SK-N-SH (cell line): ENCODE measurements around the gene ESF1. TPM values are rescaled to one million over a fixed set of nuclear protein-coding genes. Genes with fewer than 3 reads are reported as not detected.

Experiments used
- CTCF ChIA-PET: fragments of 300-600, 350-600 bp; formaldehyde crosslinking; extraction: SDS; loops from one replicate; lab custom pipeline; 2021; lab: Yijun Ruan, JAX
- POLR2A ChIA-PET: fragments of 350-600 bp; sonication (Branson Sonifier 250); formaldehyde crosslinking; extraction: SDS; loops from one replicate; lab custom pipeline; 2020; ENCODE audit warnings: antibody characterized with exemption, inconsistent platforms; lab: Yijun Ruan, JAX
- DNase-seq: peaks from one replicate; pipeline ENCODE4 v3.0.0; 2012
- H2AFZ ChIP-seq: fragments of 200-600 bp; sonication (generic); 2 replicates; pipeline ENCODE4 v1.8.1; 2016; ENCODE audit warnings: antibody characterized with exemption, mild to moderate bottlenecking, low read depth
- H3F3A ChIP-seq: fragments of 200-600 bp; sonication (generic); replicated peaks from 2 replicates; pipeline ENCODE3; 2016; ENCODE audit warnings: antibody characterized with exemption, mild to moderate bottlenecking; ENCODE audit not compliant: insufficient read depth
- H3K27ac ChIP-seq, 2 experiments: fragments of 200-500 bp in 1 of 2; fragments of 200-600 bp in 1 of 2; sonication (Bioruptor generic) in 1 of 2; sonication (generic), shearing (Covaris generic) in 1 of 2; 2 replicates each; pipeline versions ENCODE4 v1.5.1 to v1.6.1; 2014 to 2016; ENCODE audit warnings: low read depth in 2 of 2, inconsistent platforms in 1 of 2, low read length in 1 of 2, mild to moderate bottlenecking in 1 of 2, mixed read lengths in 1 of 2
- H3K27me3 ChIP-seq: fragments of 200-600 bp; sonication (generic), shearing (Covaris generic); 2 replicates; pipeline ENCODE4 v1.6.1; 2016; ENCODE audit warnings: mixed run types; ENCODE audit not compliant: insufficient read depth
- H3K36me3 ChIP-seq, 2 experiments: fragments of 200-500 bp in 1 of 2; fragments of 200-600 bp in 1 of 2; sonication (Bioruptor generic) in 1 of 2; sonication (generic) in 1 of 2; replicated peaks in 1 of 2; 2 replicates each; pipeline versions ENCODE3 to v1.5.1; 2014 to 2016; ENCODE audit warnings: low read length in 1 of 2, mild to moderate bottlenecking in 1 of 2; ENCODE audit not compliant: insufficient read depth in 2 of 2, control insufficient read depth in 1 of 2
- H3K4me1 ChIP-seq, 2 experiments: fragments of 200-500 bp in 1 of 2; fragments of 200-600 bp in 1 of 2; sonication (Bioruptor generic) in 1 of 2; sonication (generic), shearing (Covaris generic) in 1 of 2; 2 replicates each; pipeline versions ENCODE4 v1.5.1 to v1.6.1; 2014 to 2016; ENCODE audit warnings: low read depth in 1 of 2, low read length in 1 of 2, mixed run types in 1 of 2; ENCODE audit not compliant: insufficient read depth in 2 of 2, control insufficient read depth in 1 of 2
- H3K4me2 ChIP-seq: fragments of 200-600 bp; sonication (generic), shearing (Covaris generic); 2 replicates; pipeline ENCODE4 v1.6.1; 2017; ENCODE audit warnings: mixed run types
- H3K4me3 ChIP-seq, 2 experiments: fragments of 200-500 bp in 1 of 2; fragments of 200-600 bp in 1 of 2; sonication (Bioruptor generic) in 1 of 2; sonication (generic), shearing (Covaris generic) in 1 of 2; 2 replicates each; pipeline versions ENCODE4 v1.5.1 to v1.8.1; 2014 to 2016; ENCODE audit warnings: low read depth in 2 of 2, inconsistent platforms in 1 of 2, low read length in 1 of 2, mild to moderate bottlenecking in 1 of 2, mixed read lengths in 1 of 2, moderate library complexity in 1 of 2
- H3K79me2 ChIP-seq: fragments of 200-600 bp; sonication (generic); 2 replicates; pipeline ENCODE4 v1.8.1; 2017; ENCODE audit warnings: mild to moderate bottlenecking; ENCODE audit not compliant: insufficient read depth
- H3K9ac ChIP-seq: fragments of 200-600 bp; sonication (generic); 2 replicates; pipeline ENCODE4 v1.6.1; 2017; ENCODE audit warnings: mixed run types
- H3K9me2 ChIP-seq: fragments of 200-600 bp; sonication (generic); 2 replicates; pipeline ENCODE4 v1.6.1; 2017; ENCODE audit warnings: mixed run types
- H3K9me3 ChIP-seq: fragments of 200-600 bp; sonication (generic); 2 replicates; pipeline ENCODE4 v1.6.1; 2017; ENCODE audit warnings: mixed run types, mild to moderate bottlenecking, moderate library complexity
- H4K20me1 ChIP-seq: fragments of 200-600 bp; sonication (generic); 2 replicates; pipeline ENCODE4 v1.6.1; 2017; ENCODE audit warnings: mild to moderate bottlenecking, mixed run types; ENCODE audit not compliant: insufficient read depth
- CHD2 ChIP-seq: fragments of 150-350 bp; IDR thresholded peaks from 2 replicates; pipeline ENCODE4 v1.6.1; 2018; ENCODE audit warnings: low read length; ENCODE audit not compliant: partially characterized antibody
- ELF1 ChIP-seq: IDR thresholded peaks from 2 replicates; pipeline ENCODE4 v1.4.0; 2012
- FOSL2 ChIP-seq: IDR thresholded peaks from 2 replicates; pipeline ENCODE4 v1.4.0; 2012; ENCODE audit warnings: low read depth, mild to moderate bottlenecking, moderate library complexity, borderline replicate concordance
- GABPA ChIP-seq: IDR thresholded peaks from 2 replicates; pipeline ENCODE4 v1.4.0; 2012; ENCODE audit warnings: low read depth, mild to moderate bottlenecking
- GATA2 ChIP-seq: sonication (generic); formaldehyde crosslinking; IDR thresholded peaks from 2 replicates; pipeline ENCODE4 v1.5.0; 2020; ENCODE audit warnings: mild to moderate bottlenecking, missing genetic modification reagents
- IRF3 ChIP-seq: fragments of 150-350 bp; IDR thresholded peaks from 2 replicates; pipeline ENCODE4 v1.6.1; 2016; ENCODE audit warnings: mild to moderate bottlenecking, low read depth, low read length
- JUND ChIP-seq: IDR thresholded peaks from 2 replicates; pipeline ENCODE4 v1.4.0; 2012
- NRF1 ChIP-seq: IDR thresholded peaks from 2 replicates; pipeline ENCODE4 v1.6.1; 2012; ENCODE audit warnings: low read depth, mild to moderate bottlenecking, low read length
- REST ChIP-seq: IDR thresholded peaks from 2 replicates; pipeline ENCODE4 v1.6.1; 2012; ENCODE audit warnings: mild to moderate bottlenecking, low read depth, low read length, moderate library complexity
- SIN3A ChIP-seq: IDR thresholded peaks from 2 replicates; pipeline ENCODE4 v1.6.1; 2012; ENCODE audit warnings: low read depth, mild to moderate bottlenecking, low read length, moderate library complexity, borderline replicate concordance
- TCF12 ChIP-seq: IDR thresholded peaks from 2 replicates; pipeline ENCODE4 v1.4.0; 2012
- USF2 ChIP-seq: fragments of 150-350 bp; IDR thresholded peaks from 2 replicates; pipeline ENCODE4 v1.6.1; 2017; ENCODE audit warnings: antibody characterized with exemption, low read length, low read depth, borderline replicate concordance
- WGBS: methylation state at CpG from one replicate; pipeline ENCODE4 v1.1.6; 2017; ENCODE audit warnings: low lambda C conversion rate; 5-methylcytosine and 5-hydroxymethylcytosine counted together
- polyA plus RNA-seq, 3 experiments: library from polyadenylated mRNA; depleted of rRNA; stranded (reverse); fragments of >200 nt; gene quantifications; 2 replicates each; pipeline ENCODE4 v1.2.3, GENCODE V29; 2012
- TF ChIP-seq, protein P1 (sequence below): IDR thresholded peaks from 2 replicates; pipeline ENCODE4; 2012
- TF ChIP-seq, protein P2 (sequence below): IDR thresholded peaks from 2 replicates; pipeline ENCODE4 v1.4.0; 2012; ENCODE audit warnings: low read depth

The ESF1 gene
- polyA plus RNA-seq, 1 of the 3 experiments (the other 2 are of a cell fraction) = 1.4 TPM

- WGBS = 60% methylated on average over 11 of the region's 11 CpGs
- TF ChIP-seq, protein P1, sequence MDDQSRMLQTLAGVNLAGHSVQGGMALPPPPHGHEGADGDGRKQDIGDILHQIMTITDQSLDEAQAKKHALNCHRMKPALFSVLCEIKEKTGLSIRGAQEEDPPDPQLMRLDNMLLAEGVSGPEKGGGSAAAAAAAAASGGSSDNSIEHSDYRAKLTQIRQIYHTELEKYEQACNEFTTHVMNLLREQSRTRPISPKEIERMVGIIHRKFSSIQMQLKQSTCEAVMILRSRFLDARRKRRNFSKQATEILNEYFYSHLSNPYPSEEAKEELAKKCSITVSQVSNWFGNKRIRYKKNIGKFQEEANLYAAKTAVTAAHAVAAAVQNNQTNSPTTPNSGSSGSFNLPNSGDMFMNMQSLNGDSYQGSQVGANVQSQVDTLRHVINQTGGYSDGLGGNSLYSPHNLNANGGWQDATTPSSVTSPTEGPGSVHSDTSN = no peak
- no peak for TF ChIP-seq ELF1
- TF ChIP-seq JUND = no peak
- no peak for TF ChIP-seq SIN3A
- TF ChIP-seq NRF1 = no peak
- no peak for TF ChIP-seq GATA2 (CRISPR knock-in tag)
- TF ChIP-seq USF2 = no peak
- TF ChIP-seq TCF12 = no peak
- no peak for TF ChIP-seq CHD2
- TF ChIP-seq, protein P2, sequence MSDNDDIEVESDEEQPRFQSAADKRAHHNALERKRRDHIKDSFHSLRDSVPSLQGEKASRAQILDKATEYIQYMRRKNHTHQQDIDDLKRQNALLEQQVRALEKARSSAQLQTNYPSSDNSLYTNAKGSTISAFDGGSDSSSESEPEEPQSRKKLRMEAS = no peak
- no peak for TF ChIP-seq IRF3
- TF ChIP-seq GABPA = no peak
- TF ChIP-seq FOSL2 = no peak
- no peak for TF ChIP-seq REST
Observed at GRCh38 chr20:13692802-13693736, 91.7 kb downstream of the ESF1 start.

More at GRCh38 chr20:13692802-13693736, 91.7 kb downstream of the ESF1 start:
- Histone ChIP-seq H4K20me1 (no peaks in the 10 kb centered on the region), H2AFZ (no peak overlapping the region), H3K27ac (no peak overlapping the region), H3K9ac (no peak overlapping the region), H3K4me1 (no peaks in the 10 kb centered on the region), H3K79me2 (no peaks in the 10 kb centered on the region), H3K4me3 (no peak overlapping the region), H3K9me3 (no peaks in the 10 kb centered on the region), H3F3A (no peaks in the 10 kb centered on the region), H3K36me3 (no peaks in the 10 kb centered on the region), H3K27me3 (no peaks in the 10 kb centered on the region), H3K9me2 (no peaks in the 10 kb centered on the region), H3K4me2 (no peak overlapping the region)
- no peak for DNase-seq
- ChIA-PET POLR2A (no interaction called here), CTCF (interaction anchor here (1.0 kb wide), 1 partner anchor 9 kb away, joined by 3 read pairs; no protein-coding TSS in a partner anchor)
